Stimulated activated CD8-positive, alpha-beta memory T cell treated with anti-CD3 and anti-CD28 coated beads, Interleukin-15, amount 100 ng/mL, for 4 hours (primary cell): Measurements from ENCODE around the gene MFSD2B.
"Not testable (repeated sequence)": the region's sequence is repeated elsewhere in the genome, so short reads cannot be mapped to it uniquely, and the experiment has no call there.

ENCODE experiments used
- DNase-seq, 2 donors: peaks; one replicate each; pipeline ENCODE4 v3.0.0-alpha.2; 2020; ENCODE audit warnings: low read depth in 2 of 2

MFSD2B gene

GRCh38 chr2:24009680-24010476, at the start of gene MFSD2B:
MFSD2B (plus strand) TSS chr2:24010085; CDS start chr2:24010097, 12 bp downstream.
- no peak for DNase-seq

- DNase-seq = no peak
Measured at GRCh38 chr2:23967846-23968245, 42.0 kb upstream of the MFSD2B start.

- no peak for DNase-seq
Measured at GRCh38 chr2:23976883-23977282, 33.0 kb upstream of the MFSD2B start.

GRCh38 chr2:23988371-23988770, 21.5 kb upstream of the MFSD2B start:
- no peak for DNase-seq

GRCh38 chr2:23992931-23993330, 17.0 kb upstream of the MFSD2B start:
- DNase-seq = no peak

- DNase-seq = no peak
Measured at GRCh38 chr2:23993736-23994269, 16.1 kb upstream of the MFSD2B start.

- DNase-seq = no peak
Measured at GRCh38 chr2:23994567-23994966, 15.3 kb upstream of the MFSD2B start.

GRCh38 chr2:24007693-24008092, 2.2 kb upstream of the MFSD2B start:
- no peak for DNase-seq

GRCh38 chr2:24008672-24009366, 1.1 kb upstream of the MFSD2B start:
- no peak for DNase-seq

- DNase-seq = no peak
Measured at GRCh38 chr2:24009367-24009679, 562 bp upstream of the MFSD2B start.

- no peak for DNase-seq
Measured at GRCh38 chr2:24010477-24011249, 778 bp downstream of the MFSD2B start.

- DNase-seq = no peak
Measured at GRCh38 chr2:24011250-24012104, 1.6 kb downstream of the MFSD2B start.

- DNase-seq = no peak
Measured at GRCh38 chr2:24012521-24013188, 2.8 kb downstream of the MFSD2B start.

- not testable (repeated sequence) for DNase-seq
Measured at GRCh38 chr2:24014902-24015301, 5.0 kb downstream of the MFSD2B start.

- no peak for DNase-seq
Measured at GRCh38 chr2:24015562-24016375, 5.9 kb downstream of the MFSD2B start.

- DNase-seq = no peak
Measured at GRCh38 chr2:24016376-24016761, 6.5 kb downstream of the MFSD2B start.

- DNase-seq = no peak
Measured at GRCh38 chr2:24016853-24017703, 7.2 kb downstream of the MFSD2B start.

- no peak for DNase-seq
Measured at GRCh38 chr2:24017711-24018110, 7.8 kb downstream of the MFSD2B start.

- DNase-seq = no peak
Measured at GRCh38 chr2:24018241-24018640, 8.4 kb downstream of the MFSD2B start.
